ENCODE data around the gene RHOD. TPM values are rescaled to one million over a fixed set of nuclear protein-coding genes. Genes with fewer than 3 reads are reported as not detected.

The RHOD gene
- total RNA-seq, 2 experiments from 2014 or later = not detected

- ATAC-seq (no peak), DNase-seq (no peak)
- no peaks in the 10 kb centered on the region for H3K36me3 Mint-ChIP-seq (ENCODE audit: low read depth)
- ChIA-PET POLR2A (interaction anchor here (0.6 to 3.6 kb wide), 2 partner anchors 12 to 607 kb away, joined by 3 to 24 read pairs; partner anchors contain the start of gene KDM2A), CTCF (interaction anchor here (1.0 to 1.3 kb wide), 3 partner anchors 34 to 211 kb away, joined by 3 read pairs; no protein-coding TSS in a partner anchor)
- no peaks in the 10 kb centered on the region for H3K9me3 Mint-ChIP-seq (ENCODE audit: insufficient read depth)
- H3K4me3 Mint-ChIP-seq = no peak overlapping the region
- H3K4me1 Mint-ChIP-seq (ENCODE audit: low read depth) = peaks cover 22% of the 10 kb centered on the region
- H3K27ac Mint-ChIP-seq = peak overlapping the region; percentile 43
- no peaks in the 10 kb centered on the region for H3K27me3 Mint-ChIP-seq (ENCODE audit: low read depth)
Measured at GRCh38 chr11:67105964-67106363, 49.3 kb downstream of the RHOD start.

GRCh38 chr11:67111261-67111660 lies 54.6 kb downstream of the RHOD start:
- Mint-ChIP-seq H3K27me3 (ENCODE audit: low read depth) (peaks cover 2% of the 10 kb centered on the region), H3K9me3 (ENCODE audit: insufficient read depth) (no peaks in the 10 kb centered on the region), H3K4me3 (no peak overlapping the region), H3K36me3 (ENCODE audit: low read depth) (no peaks in the 10 kb centered on the region), H3K4me1 (ENCODE audit: low read depth) (peaks cover 10% of the 10 kb centered on the region), H3K27ac (no peak overlapping the region)
- ATAC-seq = no peak
- POLR2A ChIA-PET = interaction anchor here (0.8 kb wide), 1 partner anchor 16 kb away, joined by 3 read pairs; no protein-coding TSS in a partner anchor
- CTCF ChIA-PET = interaction anchor here (1.1 to 1.3 kb wide), 2 partner anchors 16 to 29 kb away, joined by 3 read pairs; no protein-coding TSS in a partner anchor
- no peak for DNase-seq

- peaks cover 20% of the 10 kb centered on the region for H3K4me1 Mint-ChIP-seq (ENCODE audit: low read depth)
- H3K27me3 Mint-ChIP-seq (ENCODE audit: low read depth) = peaks cover 2% of the 10 kb centered on the region
- no peaks in the 10 kb centered on the region for H3K9me3 Mint-ChIP-seq (ENCODE audit: insufficient read depth)
- POLR2A ChIA-PET = no interaction called here
- peak overlapping the region; percentile 52 for H3K27ac Mint-ChIP-seq
- DNase-seq = peak; percentile 29
- CTCF ChIA-PET = interaction anchor here (1.0 to 1.2 kb wide), 4 partner anchors 9 to 128 kb away, joined by 3 to 7 read pairs (median 4); no protein-coding TSS in a partner anchor
- ATAC-seq = no peak
- H3K36me3 Mint-ChIP-seq (ENCODE audit: low read depth) = no peaks in the 10 kb centered on the region
- no peak overlapping the region for H3K4me3 Mint-ChIP-seq
Measured at GRCh38 chr11:67113231-67113721, 56.6 kb downstream of the RHOD start.

- H3K4me1 Mint-ChIP-seq (ENCODE audit: low read depth) = peaks cover 20% of the 10 kb centered on the region
- H3K4me3 Mint-ChIP-seq = no peak overlapping the region
- ChIA-PET POLR2A (no interaction called here), CTCF (interaction anchor here (1.0 kb wide), 1 partner anchor 19 kb away, joined by 3 read pairs; no protein-coding TSS in a partner anchor)
- no peaks in the 10 kb centered on the region for H3K36me3 Mint-ChIP-seq (ENCODE audit: low read depth)
- no peak for DNase-seq
- no peak overlapping the region for H3K27ac Mint-ChIP-seq
- no peaks in the 10 kb centered on the region for H3K9me3 Mint-ChIP-seq (ENCODE audit: insufficient read depth)
- H3K27me3 Mint-ChIP-seq (ENCODE audit: low read depth) = peaks cover 2% of the 10 kb centered on the region
- no peak for ATAC-seq
Measured at GRCh38 chr11:67114275-67114896, 57.7 kb downstream of the RHOD start.

GRCh38 chr11:67116758-67117105 lies 60.1 kb downstream of the RHOD start:
- CTCF ChIA-PET = interaction anchor here (0.7 to 2.2 kb wide), 5 partner anchors 13 to 266 kb away, joined by 3 to 8 read pairs (median 3); no protein-coding TSS in a partner anchor
- ATAC-seq (no peak), DNase-seq (no peak)
- no peak overlapping the region for H3K4me3 Mint-ChIP-seq
- peaks cover 26% of the 10 kb centered on the region for H3K4me1 Mint-ChIP-seq (ENCODE audit: low read depth)
- H3K36me3 Mint-ChIP-seq (ENCODE audit: low read depth) = peaks cover 18% of the 10 kb centered on the region
- POLR2A ChIA-PET = interaction anchor here (2.9 to 5.5 kb wide), 2 partner anchors 12 to 123 kb away, joined by 9 to 24 read pairs; no protein-coding TSS in a partner anchor
- no peak overlapping the region for H3K27ac Mint-ChIP-seq
- no peaks in the 10 kb centered on the region for H3K9me3 Mint-ChIP-seq (ENCODE audit: insufficient read depth)
- H3K27me3 Mint-ChIP-seq (ENCODE audit: low read depth) = peaks cover 2% of the 10 kb centered on the region

GRCh38 chr11:67117176-67117575 lies 60.5 kb downstream of the RHOD start:
- CTCF ChIA-PET = interaction anchor here (0.7 to 2.2 kb wide), 6 partner anchors 8 to 265 kb away, joined by 3 to 8 read pairs (median 4); no protein-coding TSS in a partner anchor
- DNase-seq (no peak), ATAC-seq (no peak)
- Mint-ChIP-seq H3K4me1 (ENCODE audit: low read depth) (peaks cover 29% of the 10 kb centered on the region), H3K27ac (peak overlapping the region; percentile 87), H3K27me3 (ENCODE audit: low read depth) (peaks cover 2% of the 10 kb centered on the region), H3K36me3 (ENCODE audit: low read depth) (peaks cover 21% of the 10 kb centered on the region), H3K4me3 (peak overlapping the region; percentile 77), H3K9me3 (ENCODE audit: insufficient read depth) (no peaks in the 10 kb centered on the region)
- POLR2A ChIA-PET = interaction anchor here (1.2 to 5.5 kb wide), 3 partner anchors 12 to 122 kb away, joined by 3 to 24 read pairs (median 9); no protein-coding TSS in a partner anchor

- Mint-ChIP-seq H3K9me3 (ENCODE audit: insufficient read depth) (no peaks in the 10 kb centered on the region), H3K27ac (peak overlapping the region; percentile 87), H3K36me3 (ENCODE audit: low read depth) (peaks cover 22% of the 10 kb centered on the region), H3K4me1 (ENCODE audit: low read depth) (peaks cover 29% of the 10 kb centered on the region), H3K4me3 (peak overlapping the region; percentile 77), H3K27me3 (ENCODE audit: low read depth) (peaks cover 2% of the 10 kb centered on the region)
- ChIA-PET CTCF (interaction anchor here (0.8 to 2.2 kb wide), 4 partner anchors 8 to 53 kb away, joined by 3 to 8 read pairs (median 5); no protein-coding TSS in a partner anchor), POLR2A (interaction anchor here (0.9 to 5.5 kb wide), 5 partner anchors 8 to 122 kb away, joined by 3 to 24 read pairs (median 3); no protein-coding TSS in a partner anchor)
- ATAC-seq (peak; percentile 1), DNase-seq (peak; percentile 57)
Measured at GRCh38 chr11:67117672-67118180, 61.1 kb downstream of the RHOD start.

GRCh38 chr11:67118181-67118766 lies 61.6 kb downstream of the RHOD start:
- ATAC-seq = peak; percentile 36
- peaks cover 27% of the 10 kb centered on the region for H3K4me1 Mint-ChIP-seq (ENCODE audit: low read depth)

GRCh38 chr11:67118801-67119584 lies 62.3 kb downstream of the RHOD start, which contains the start of gene KDM2A:
KDM2A (plus strand) TSS chr11:67119263; CDS start chr11:67121317, 2,054 bp downstream.
- Mint-ChIP-seq H3K9me3 (ENCODE audit: insufficient read depth) (no peaks in the 10 kb centered on the region), H3K27me3 (ENCODE audit: low read depth) (peaks cover 2% of the 10 kb centered on the region), H3K4me3 (peak within 1 kb of the TSS; percentile 99), H3K36me3 (ENCODE audit: low read depth) (peaks cover 30% of the 10 kb centered on the region), H3K4me1 (ENCODE audit: low read depth) (peaks cover 26% of the 10 kb centered on the region), H3K27ac (peak within 1 kb of the TSS; percentile 96)
- CTCF ChIA-PET = interaction anchor here (0.7 to 1.3 kb wide), 9 partner anchors 9 to 226 kb away, joined by 3 to 8 read pairs (median 4); no protein-coding TSS in a partner anchor
- ATAC-seq = peak; percentile 86
- POLR2A ChIA-PET = interaction anchor here (0.6 to 5.5 kb wide), 4 partner anchors 7 to 120 kb away, joined by 3 to 24 read pairs (median 4); no protein-coding TSS in a partner anchor
- peak; percentile 100 for DNase-seq

More at GRCh38 chr11:67118181-67118766, 61.6 kb downstream of the RHOD start:
- CTCF ChIA-PET = interaction anchor here (0.8 to 2.2 kb wide), 7 partner anchors 9 to 227 kb away, joined by 3 to 8 read pairs (median 5); no protein-coding TSS in a partner anchor
- Mint-ChIP-seq H3K9me3 (ENCODE audit: insufficient read depth) (no peaks in the 10 kb centered on the region), H3K27ac (peak overlapping the region; percentile 86), H3K36me3 (ENCODE audit: low read depth) (peaks cover 27% of the 10 kb centered on the region), H3K27me3 (ENCODE audit: low read depth) (peaks cover 2% of the 10 kb centered on the region), H3K4me3 (peak overlapping the region; percentile 74)
- DNase-seq = peak; percentile 68
- POLR2A ChIA-PET = interaction anchor here (0.9 to 5.5 kb wide), 5 partner anchors 8 to 121 kb away, joined by 3 to 24 read pairs (median 3); no protein-coding TSS in a partner anchor

- Mint-ChIP-seq H3K4me3 (peak overlapping the region; percentile 99), H3K27ac (peak overlapping the region; percentile 96), H3K4me1 (ENCODE audit: low read depth) (peaks cover 24% of the 10 kb centered on the region), H3K36me3 (ENCODE audit: low read depth) (peaks cover 30% of the 10 kb centered on the region), H3K9me3 (ENCODE audit: insufficient read depth) (no peaks in the 10 kb centered on the region), H3K27me3 (ENCODE audit: low read depth) (no peaks in the 10 kb centered on the region)
- DNase-seq (peak; percentile 47), ATAC-seq (peak; percentile 4)
- ChIA-PET CTCF (interaction anchor here (0.7 to 1.3 kb wide), 9 partner anchors 9 to 225 kb away, joined by 3 to 8 read pairs (median 4); no protein-coding TSS in a partner anchor), POLR2A (interaction anchor here (0.6 to 5.5 kb wide), 3 partner anchors 15 to 120 kb away, joined by 3 to 24 read pairs (median 4); no protein-coding TSS in a partner anchor)
Measured at GRCh38 chr11:67119585-67120391, 63.1 kb downstream of the RHOD start.

Data from activated CD8-positive, alpha-beta T cell treated with anti-CD3 and anti-CD28 coated beads, Interleukin-2, amount 10 ng/mL, durations not matched to agents 7 days and 5 days (primary cell).